GM06990 (cell line): ENCODE measurements around the gene MDM2.
"Not testable (repeated sequence)": the region's sequence is repeated elsewhere in the genome, so short reads cannot be mapped to it uniquely, and the experiment has no call there.

ENCODE experiments used
- DNase-seq: peaks from one replicate; pipeline ENCODE4 v3.0.0-alpha.2; 2011; ENCODE audit not compliant: insufficient read length; ENCODE audit errors: extremely low read depth
- H3K27me3 ChIP-seq: replicated peaks from 2 replicates; pipeline ENCODE4 v1.6.0; 2011; ENCODE audit warnings: low read length; ENCODE audit not compliant: control insufficient read depth, insufficient read depth
- H3K36me3 ChIP-seq: 2 replicates; pipeline ENCODE4 v1.5.1; 2011; ENCODE audit warnings: low read length; ENCODE audit not compliant: control insufficient read depth, insufficient read depth
- H3K4me3 ChIP-seq: replicated peaks from 2 replicates; pipeline ENCODE4 v1.5.1; 2011; ENCODE audit warnings: low read depth, mild to moderate bottlenecking, control low read depth, low read length
- CTCF ChIP-seq: IDR thresholded peaks from 2 replicates; pipeline ENCODE4 v1.5.1; 2011; ENCODE audit warnings: low read length, control low read depth, mild to moderate bottlenecking, inconsistent platforms; ENCODE audit not compliant: insufficient read depth, poor library complexity, severe bottlenecking

Gene MDM2

DNA sequence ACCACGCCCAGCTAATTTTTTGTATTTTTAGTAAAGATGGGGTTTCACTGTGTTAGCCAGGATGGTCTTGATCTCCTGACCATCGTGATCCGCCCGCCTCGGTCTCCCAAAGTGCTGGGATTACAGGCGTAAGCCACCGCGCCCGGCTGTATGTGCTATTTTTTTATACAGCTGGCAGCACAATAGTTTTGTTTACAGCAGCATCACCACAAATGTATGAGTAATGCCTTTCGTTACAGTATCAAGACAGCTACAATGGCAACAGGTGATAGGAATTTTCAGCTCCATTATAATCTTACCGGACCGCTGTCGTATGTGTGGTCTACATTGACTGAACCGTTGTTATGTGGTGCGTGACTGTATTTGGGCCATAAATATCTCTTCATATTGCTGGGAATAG, 11.6 kb upstream of the MDM2 start:
- TF ChIP-seq CTCF: no peak
- Histone ChIP-seq H3K36me3 (no peaks in the 10 kb centered on the region), H3K4me3 (no peak overlapping the region), H3K27me3 (no peaks in the 10 kb centered on the region)
- DNase-seq: no peak

DNA sequence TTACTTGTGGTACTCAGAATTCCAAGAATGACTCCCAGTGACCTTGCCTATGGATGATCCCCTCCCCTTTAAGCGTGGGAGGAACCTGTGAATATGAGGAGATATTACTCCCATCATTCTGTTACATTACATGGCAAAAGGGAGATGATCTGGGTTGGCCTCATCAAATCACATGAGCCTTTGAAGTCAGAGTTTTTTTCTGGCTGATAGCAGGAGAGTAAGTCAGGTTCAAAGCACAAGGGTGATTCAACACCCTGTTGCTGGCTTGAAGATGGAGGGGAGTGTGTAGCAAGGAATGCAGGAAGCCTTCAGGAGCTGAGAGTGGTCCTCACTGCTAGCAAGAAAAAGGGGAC, 9.1 kb upstream of the MDM2 start:
- no peak for TF ChIP-seq CTCF
- no peak for DNase-seq
- Histone ChIP-seq H3K36me3 (no peaks in the 10 kb centered on the region), H3K4me3 (no peak overlapping the region), H3K27me3 (no peaks in the 10 kb centered on the region)

- Histone ChIP-seq H3K4me3 (no peak overlapping the region), H3K27me3 (no peaks in the 10 kb centered on the region), H3K36me3 (no peaks in the 10 kb centered on the region)
- TF ChIP-seq CTCF: no peak
- no peak for DNase-seq
Observed at GRCh38 chr12:68800294-68800693, 7.7 kb upstream of the MDM2 start.

DNA sequence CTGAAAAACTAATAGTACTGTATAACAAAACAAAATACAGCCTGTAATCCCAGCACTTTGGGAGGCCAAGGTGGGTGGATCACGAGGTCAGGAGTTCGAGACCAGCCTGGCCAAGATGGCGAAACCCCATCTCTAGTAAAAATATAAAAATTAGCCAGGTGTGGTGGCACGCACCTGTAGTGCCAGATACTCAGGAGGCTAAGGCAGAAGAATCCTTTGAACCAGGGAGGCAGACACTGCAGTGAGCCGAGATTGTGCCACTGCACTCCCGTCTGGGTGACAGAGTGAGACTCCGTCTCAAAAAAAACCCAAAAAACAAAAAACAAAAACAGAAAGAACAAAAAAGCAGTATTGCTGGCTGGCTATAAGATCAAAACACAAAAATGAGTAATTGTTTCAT, 6.9 kb upstream of the MDM2 start:
- DNase-seq, H3K27me3 ChIP-seq, H3K4me3 ChIP-seq, H3K36me3 ChIP-seq: not testable (repeated sequence)

DNA sequence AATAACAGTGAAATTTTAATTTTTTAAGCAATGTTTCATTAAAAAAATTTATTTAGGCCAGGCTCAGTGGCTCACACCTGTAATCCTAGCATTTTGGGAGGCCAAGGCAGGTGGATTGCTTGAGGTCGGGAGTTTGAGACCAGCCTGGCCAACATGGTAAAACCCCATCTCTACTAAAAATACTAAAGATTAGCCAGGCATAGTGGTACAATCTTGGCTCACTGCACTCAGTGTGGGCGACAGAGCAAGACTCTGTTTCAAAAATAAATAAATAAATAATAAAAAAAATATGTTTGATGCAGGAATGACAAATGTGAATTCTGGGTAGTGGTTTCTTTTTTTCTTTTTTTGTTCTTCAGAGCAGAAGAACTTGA, 5.6 kb upstream of the MDM2 start:
- not testable (repeated sequence) for DNase-seq, H3K4me3 ChIP-seq, H3K27me3 ChIP-seq, H3K36me3 ChIP-seq

DNA sequence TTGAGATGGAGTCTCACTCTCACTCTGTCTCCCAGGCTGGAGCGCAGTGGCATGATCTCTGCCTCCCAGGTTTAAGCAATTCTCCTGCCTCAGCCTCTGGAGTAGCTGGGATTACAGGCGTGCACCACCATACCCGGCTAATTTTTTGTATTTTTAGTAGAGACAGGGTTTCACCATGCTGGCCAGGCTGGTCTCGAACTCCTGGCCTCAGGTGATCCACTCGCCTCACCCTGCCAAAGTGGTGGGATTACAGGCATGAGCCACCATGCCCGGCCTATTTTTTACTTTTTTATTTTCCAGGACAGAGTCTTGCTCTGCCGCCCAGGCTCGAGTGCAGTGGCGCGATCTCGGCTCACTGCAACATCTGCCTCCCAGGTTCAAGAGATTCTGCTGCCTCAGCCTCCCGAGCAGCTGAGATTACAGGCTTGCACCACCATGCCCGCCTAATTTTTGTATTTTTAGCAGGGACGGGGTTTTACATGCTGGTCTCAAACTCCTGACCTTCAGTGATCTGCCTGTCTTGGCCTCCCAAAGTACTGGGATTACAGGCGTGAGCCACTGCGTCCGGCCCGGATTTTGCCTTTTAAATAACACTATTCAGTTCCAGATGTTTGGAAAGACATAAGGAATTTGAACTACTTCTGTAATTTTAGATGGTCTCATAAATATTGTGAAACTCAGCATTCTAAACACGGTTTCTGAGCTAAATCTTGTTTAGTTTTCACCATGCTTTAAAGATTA, 4.9 kb upstream of the MDM2 start:
- not testable (repeated sequence) for DNase-seq, H3K27me3 ChIP-seq, H3K4me3 ChIP-seq

GRCh38 chr12:68803948-68804656, 3.9 kb upstream of the MDM2 start:
- no peaks in the 10 kb centered on the region for H3K36me3 ChIP-seq
- TF ChIP-seq CTCF: no peak
- H3K27me3 ChIP-seq: no peaks in the 10 kb centered on the region
- no peak for DNase-seq
- no peak overlapping the region for H3K4me3 ChIP-seq

More for the DNA sequence above, 4.9 kb upstream of the MDM2 start:
- H3K36me3 ChIP-seq: not testable (repeated sequence)
